KOPT-K1 (cell line): ENCODE measurements around the gene SBK2.

Experiments
- H3K27ac ChIP-seq: fragments of 200-600 bp; sonication (generic); 2 replicates; pipeline ENCODE4 v1.5.1; 2016; ENCODE audit warnings: antibody characterized with exemption, mild to moderate bottlenecking, low read depth, low read length; ENCODE audit not compliant: poor library complexity, severe bottlenecking
- H3K36me3 ChIP-seq: fragments of 200-600 bp; sonication (generic); 2 replicates; pipeline ENCODE4 v1.5.1; 2017; ENCODE audit warnings: antibody characterized with exemption, mild to moderate bottlenecking, low read length, moderate library complexity; ENCODE audit not compliant: insufficient read depth
- H3K9me3 ChIP-seq: fragments of 200-600 bp; sonication (generic); 2 replicates; pipeline ENCODE4 v1.5.1; 2017; ENCODE audit warnings: antibody characterized with exemption, low read length, mild to moderate bottlenecking; ENCODE audit not compliant: insufficient read depth, poor library complexity, severe bottlenecking

Gene SBK2

DNA sequence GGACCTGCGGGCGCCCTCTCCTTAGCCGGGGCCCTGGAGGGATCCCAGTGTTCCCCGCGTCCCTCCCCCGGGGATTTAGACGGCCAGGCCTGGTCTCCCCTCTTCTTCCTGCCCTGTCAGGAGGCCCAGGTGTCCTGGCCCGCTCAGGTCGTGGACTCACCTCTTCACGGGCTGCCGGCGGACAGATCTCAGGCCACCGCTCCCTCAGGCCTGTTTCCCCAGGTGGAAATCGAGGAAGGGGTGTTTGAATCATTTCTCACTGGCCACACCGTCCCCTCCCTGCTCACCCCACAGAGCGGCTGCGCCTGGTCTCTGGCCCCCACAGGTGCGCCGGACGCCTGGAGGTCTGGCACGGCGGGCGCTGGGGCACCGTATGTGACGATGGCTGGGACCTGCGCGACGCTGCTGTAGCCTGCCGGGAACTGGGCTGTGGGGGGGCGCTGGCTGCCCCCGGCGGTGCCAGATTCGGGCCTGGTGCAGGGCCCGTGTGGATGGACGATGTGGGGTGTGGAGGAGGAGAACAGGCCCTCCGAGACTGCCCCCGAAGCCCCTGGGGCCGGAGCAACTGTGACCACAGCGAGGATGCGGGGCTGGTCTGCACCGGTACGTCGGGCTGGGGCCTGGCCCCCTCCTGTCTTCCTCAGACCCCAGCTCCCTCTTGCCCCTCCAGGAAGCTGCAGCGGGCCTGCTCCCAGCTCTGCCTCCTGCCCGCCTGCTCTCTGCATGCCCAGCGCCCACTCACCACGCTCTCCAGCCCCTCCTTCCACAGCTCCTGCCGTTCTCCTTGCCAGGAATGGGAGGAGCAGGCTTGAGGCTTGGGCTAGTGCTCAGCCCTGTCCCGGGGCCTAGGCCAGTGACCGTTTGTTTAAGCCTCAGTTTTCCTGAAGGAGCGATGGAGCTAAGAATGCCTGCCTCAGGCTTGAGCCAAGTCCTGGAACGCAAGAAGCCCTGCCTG lies 46.2 kb downstream of the SBK2 start:
- Histone ChIP-seq H3K27ac (no peak overlapping the region), H3K9me3 (no peaks in the 10 kb centered on the region), H3K36me3 (no peaks in the 10 kb centered on the region)

DNA sequence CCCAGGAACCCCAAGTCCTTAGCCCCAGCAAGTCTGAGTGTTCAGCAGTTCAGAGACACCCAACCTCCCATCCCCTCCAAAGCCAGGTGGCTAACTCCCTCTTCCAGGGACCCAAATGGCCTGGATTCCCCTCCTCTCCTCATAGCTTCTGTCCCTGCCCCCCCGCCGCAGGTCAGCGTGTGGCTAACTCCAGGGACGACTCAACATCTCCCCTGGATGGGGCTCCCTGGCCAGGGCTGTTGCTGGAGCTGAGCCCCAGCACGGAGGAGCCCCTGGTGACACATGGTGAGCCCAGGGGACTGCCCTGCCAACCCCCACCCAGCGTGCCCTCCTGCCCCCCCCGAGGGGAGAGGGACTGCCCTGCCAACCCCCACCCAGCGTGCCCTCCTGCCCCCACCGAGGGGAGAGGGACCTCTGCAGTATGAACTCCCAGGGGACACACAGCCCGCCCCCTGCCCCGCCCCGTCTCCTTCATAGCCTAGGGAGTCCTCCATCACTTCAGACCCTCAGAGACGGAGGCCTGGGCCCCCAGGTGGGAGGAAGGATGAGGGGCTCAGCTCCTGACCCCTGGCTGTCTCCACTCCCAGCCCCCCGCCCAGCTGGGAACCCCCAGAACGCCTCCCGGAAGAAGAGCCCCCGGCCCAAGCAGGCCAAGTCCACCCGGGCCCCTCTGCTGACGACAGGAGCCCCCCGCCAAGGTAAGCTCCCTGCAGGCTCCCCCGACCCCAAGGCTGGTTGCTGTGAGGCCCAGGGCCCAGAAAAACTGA lies 47.0 kb downstream of the SBK2 start:
- H3K9me3 ChIP-seq, result no peaks in the 10 kb centered on the region
- no peaks in the 10 kb centered on the region for H3K36me3 ChIP-seq
- no peak overlapping the region for H3K27ac ChIP-seq

DNA sequence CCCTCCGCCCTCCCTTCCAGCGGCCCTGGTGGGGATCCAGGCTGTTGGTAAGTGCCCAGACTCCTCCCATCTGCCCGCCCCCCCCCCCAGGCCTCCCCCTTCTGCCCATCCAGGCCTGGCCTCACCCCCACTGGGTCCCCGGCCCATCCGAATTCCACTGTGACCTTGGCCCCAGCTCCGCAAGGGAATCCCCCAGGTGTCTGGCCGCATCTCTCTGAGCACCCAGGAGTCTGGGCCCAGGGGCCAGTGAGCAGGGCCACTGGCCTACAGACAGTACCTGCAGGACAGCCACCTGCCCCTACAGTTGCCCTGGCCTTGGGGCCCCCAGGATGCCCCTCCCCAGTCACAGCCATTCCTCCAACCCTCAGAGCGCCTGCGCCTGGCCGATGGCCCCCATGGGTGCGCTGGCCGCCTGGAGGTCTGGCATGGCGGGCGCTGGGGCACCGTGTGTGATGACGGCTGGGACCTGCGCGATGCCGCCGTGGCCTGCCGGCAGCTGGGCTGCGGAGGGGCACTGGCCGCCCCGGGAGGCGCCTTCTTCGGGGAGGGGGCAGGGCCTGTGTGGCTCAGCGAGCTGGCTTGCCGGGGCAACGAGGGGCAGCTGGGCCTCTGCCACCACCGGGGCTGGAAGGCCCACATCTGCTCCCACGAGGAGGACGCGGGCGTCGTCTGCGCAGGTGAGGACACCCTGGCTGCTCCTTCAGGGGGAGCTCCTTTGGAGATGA lies 47.8 kb downstream of the SBK2 start:
- Histone ChIP-seq H3K27ac (no peak overlapping the region), H3K36me3 (no peaks in the 10 kb centered on the region), H3K9me3 (no peaks in the 10 kb centered on the region)

DNA sequence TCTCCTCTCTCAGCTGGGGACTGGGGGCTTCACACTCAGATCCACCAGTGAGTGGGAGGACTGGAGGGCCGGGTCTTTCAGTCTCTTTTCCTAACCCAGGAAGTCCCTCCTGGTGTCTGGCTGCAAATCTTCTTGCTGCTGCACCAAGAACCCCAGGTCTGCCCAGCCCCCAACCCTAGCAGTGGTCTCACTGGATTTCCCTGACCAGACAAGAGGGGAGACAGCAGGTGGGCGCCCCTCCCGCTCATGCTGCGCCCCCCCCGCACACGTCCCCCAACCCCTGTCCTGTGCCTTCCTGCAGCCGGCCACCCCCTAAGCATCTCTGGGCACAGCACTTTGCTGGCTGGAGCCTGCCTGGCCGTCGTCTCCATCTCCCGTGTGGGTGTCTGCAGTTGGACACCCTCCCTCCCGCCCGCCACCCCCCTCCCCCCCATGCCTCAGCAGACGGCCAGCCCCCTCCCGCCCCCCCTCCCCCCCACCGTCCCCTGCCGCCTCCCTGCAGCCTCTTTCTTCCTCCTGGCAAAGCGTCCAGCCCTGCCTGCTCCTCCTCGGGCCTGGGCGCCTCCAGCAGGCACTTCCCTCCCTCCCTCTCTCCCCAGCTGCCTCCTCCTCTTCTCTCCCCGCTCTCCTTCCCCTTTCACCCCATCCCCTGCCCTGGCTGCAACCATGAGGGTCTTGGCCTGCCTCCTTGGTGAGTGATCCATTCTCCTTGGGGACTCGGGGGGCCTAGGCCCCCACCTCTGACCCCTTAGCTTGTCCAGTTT lies 48.8 kb downstream of the SBK2 start, which contains the start of gene SSC5D:
SSC5D (plus strand) TSS at position 513 of the 764 bp plus-strand sequence; CDS start at position 667, 154 bp downstream.
- peaks cover 7% of the 10 kb centered on the region; the same call in 1 of the 2 replicates for H3K36me3 ChIP-seq
- no peak within 1 kb of the TSS for H3K27ac ChIP-seq

DNA sequence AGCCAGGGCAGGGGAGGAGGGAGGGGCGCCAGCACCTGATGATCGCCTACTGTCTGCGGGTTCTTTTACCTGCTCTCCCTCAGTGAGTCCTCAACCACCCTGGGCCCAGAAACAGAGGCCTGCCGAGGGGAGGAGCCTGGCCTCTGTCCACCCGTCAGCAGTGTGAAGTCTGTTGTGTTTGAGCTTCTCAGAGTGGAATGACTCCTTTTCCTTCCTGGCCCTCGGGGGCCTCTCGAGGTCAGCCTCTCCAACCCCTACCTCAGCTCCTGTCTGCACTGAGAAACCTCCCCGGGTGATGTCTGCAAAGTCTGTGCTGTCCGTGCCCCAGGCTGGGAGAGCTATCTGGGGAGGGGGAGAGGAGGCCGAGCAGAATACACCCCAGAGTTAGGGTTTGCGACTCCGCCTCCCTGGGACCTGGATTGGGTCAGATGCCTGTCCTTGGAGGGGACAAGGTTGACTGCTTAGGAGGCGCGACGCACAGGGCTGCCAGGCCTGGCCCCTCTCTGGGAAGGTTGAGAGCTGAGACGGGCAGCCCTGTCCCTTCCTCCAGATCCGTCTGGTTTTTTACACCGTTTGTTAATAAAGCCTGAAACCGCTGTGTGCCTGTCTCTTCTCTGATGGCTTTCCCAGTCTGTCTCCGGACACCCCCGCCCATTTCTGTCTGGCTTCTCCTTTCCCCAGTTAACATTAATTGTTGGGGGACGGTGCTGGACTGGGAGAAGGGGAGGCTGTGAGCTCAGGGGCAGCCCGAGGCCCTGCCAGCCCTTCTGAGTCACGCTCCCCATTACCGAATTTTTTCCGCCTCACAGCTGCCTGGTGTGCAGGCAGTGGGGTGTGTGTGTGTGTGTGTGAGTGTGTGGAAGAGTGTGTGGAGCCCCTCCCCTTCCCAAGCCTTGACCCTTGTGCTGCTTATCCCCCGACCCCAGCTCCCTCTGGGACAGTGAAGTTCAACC lies 49.7 kb downstream of the SBK2 start:
- Histone ChIP-seq H3K27ac (no peak overlapping the region), H3K9me3 (no peaks in the 10 kb centered on the region), H3K36me3 (peaks cover 8% of the 10 kb centered on the region; the same call in 1 of the 2 replicates)

More for the DNA sequence above, 48.8 kb downstream of the SBK2 start, which contains the start of gene SSC5D:
- H3K9me3 ChIP-seq, result no peaks in the 10 kb centered on the region

DNA sequence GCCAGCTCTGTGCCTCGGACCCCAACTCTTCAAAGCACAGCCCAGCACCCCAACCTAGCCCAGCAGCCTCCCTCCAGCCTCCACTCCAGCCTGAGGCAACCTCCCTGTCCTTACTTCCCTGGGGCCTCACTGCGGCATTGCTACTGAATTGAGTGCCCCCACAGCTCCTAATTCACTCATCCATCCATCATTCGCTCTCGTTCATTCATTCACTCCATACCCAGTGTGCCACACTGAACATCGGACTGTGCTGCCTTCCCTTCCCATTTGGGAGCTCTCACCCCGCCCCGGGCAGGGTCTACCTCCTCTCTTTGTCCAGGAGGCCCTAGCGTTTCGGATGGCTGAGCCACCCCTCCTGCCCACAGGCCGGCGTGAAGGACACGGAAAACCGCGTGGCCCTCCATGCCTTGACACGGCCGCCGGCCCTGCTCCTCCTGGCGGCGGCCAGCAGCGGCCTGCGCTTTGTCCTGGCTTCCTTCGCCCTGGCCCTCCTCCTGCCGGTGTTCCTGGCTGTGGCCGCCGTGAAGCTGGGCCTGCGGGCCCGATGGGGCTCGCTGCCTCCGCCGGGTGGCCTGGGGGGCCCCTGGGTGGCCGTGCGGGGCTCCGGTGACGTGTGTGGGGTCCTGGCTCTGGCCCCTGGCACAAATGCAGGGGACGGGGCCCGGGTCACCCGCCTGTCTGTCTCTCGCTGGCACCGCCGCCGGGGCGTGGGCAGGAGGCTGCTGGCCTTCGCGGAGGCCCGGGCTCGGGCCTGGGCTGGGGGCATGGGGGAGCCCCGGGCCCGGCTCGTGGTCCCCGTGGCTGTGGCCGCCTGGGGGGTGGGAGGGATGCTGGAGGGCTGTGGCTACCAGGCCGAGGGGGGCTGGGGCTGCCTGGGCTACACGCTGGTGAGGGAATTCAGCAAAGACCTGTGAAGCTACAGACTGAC lies 50.6 kb downstream of the SBK2 start:
- Histone ChIP-seq H3K27ac (peak overlapping the region; percentile 71), H3K36me3 (peaks cover 8% of the 10 kb centered on the region; the same call in 1 of the 2 replicates), H3K9me3 (no peaks in the 10 kb centered on the region)

DNA sequence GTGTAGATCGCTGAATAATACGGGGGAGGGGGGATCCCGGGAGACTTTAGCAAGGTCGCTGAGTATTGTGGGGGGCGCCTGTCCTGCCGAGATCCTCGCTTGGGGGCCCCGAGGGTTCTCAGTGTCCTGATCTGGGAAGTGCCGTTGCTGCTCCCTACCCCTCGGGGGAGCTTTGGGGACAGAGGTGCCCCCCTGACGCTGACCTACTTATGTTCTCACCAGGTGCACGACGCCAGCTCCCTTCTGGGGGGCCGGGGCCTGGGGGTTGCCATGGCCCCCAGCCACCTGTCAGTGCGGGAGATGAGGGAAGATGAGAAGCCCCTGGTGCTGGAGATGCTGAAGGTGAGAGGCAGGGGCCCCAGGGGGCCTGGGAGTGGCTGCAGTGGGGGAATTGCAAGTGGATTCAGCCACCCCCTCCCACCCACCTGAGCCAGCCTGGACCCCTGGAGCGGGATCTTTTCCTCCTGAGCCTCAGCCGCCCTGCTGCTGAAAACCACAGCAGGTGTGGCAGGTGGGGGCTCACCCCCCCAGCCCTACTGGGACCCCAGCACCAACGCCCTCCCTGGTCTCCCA lies 51.4 kb downstream of the SBK2 start:
- Histone ChIP-seq H3K9me3 (no peaks in the 10 kb centered on the region), H3K27ac (peak overlapping the region; percentile 71), H3K36me3 (peaks cover 8% of the 10 kb centered on the region; the same call in 1 of the 2 replicates)

DNA sequence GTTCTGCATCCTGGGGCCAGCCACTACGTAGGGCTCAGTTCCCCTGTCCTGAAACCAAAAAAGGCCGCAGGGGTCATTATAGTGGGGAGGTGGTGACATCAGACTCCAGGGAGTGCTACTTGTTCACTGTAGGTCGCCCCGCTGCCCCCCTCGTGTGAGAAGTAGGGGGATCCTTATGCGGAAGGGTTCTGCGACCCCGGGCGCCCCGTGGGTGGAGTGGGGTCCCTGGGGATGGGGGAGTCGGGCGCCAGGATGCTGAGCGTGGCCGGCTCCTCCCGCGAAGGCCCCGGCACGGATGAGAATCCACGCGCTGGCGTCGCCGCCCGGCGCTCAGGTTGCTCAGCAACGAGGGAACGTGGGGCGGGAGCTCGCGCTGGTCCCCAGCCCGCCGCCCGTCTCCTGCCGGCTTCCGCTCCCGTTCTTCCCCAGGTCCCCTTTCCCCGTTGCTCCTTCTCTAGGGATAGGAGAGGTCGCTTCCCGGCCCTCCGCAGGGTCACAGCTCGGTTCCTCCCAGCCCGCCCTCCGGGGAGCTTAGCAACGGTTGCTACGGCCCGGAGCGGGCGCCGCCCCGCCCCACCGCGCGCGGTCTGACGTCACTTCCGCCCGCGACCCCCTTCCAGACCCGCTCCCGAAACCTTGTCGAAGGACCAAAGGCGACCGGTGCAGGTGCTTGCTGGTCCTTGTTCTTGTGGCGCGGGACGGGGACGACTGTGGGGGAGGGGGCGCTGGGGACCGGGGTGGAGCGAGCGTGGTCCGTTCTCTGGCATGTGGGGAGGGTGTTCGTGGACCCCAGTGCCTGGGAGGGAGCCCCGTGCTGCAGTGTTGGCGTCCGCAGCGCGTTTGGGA lies 52.1 kb downstream of the SBK2 start, which contains the start of gene NAT14:
NAT14 (plus strand) TSS at position 596 of the 846 bp plus-strand sequence. CDS start 521 bp downstream, outside the sequence.
- Histone ChIP-seq H3K27ac (peak within 1 kb of the TSS; percentile 71), H3K36me3 (peaks cover 8% of the 10 kb centered on the region; the same call in 1 of the 2 replicates), H3K9me3 (no peaks in the 10 kb centered on the region)

DNA sequence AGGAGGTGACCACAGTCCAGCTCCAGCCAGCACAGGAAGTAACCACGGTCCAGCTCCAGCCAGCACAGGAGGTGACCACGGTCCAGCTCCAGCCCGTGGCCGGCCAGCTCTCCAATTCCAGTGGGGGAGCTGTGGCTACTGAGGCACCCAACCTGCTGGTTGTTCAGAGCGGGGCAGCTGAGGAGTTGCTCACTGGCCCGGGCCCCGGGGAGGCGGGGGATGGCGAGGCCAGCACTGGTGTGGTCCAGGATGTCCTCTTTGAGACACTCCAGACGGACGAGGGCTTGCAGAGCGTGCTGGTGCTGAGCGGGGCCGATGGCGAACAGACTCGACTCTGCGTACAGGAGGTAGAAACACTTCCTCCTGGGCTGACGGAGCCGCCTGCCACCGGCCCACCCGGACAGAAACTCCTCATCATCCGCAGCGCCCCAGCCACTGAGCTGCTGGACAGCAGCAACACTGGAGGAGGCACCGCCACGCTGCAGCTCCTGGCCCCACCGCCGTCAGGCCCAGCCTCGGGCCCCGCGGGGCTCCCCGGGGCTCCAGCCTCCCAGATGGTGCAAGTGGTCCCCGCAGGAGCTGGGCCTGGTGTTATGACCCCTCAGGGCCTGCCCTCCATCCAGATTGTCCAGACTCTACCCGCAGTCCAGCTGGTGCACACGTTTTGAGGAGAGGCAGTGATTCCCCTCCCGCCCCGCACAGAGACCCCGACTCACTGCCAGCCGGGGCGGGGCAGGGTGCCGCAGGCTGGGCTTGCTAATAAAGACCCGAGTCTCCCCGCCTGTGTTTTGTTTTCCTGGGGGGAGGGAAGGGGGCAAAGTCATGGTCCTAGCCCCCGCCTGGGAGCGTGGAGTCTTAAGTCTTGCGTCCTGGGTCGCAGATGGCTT lies 53.0 kb downstream of the SBK2 start:
- Histone ChIP-seq H3K9me3 (no peaks in the 10 kb centered on the region), H3K36me3 (peaks cover 8% of the 10 kb centered on the region; the same call in 1 of the 2 replicates), H3K27ac (peak overlapping the region; percentile 71)

DNA sequence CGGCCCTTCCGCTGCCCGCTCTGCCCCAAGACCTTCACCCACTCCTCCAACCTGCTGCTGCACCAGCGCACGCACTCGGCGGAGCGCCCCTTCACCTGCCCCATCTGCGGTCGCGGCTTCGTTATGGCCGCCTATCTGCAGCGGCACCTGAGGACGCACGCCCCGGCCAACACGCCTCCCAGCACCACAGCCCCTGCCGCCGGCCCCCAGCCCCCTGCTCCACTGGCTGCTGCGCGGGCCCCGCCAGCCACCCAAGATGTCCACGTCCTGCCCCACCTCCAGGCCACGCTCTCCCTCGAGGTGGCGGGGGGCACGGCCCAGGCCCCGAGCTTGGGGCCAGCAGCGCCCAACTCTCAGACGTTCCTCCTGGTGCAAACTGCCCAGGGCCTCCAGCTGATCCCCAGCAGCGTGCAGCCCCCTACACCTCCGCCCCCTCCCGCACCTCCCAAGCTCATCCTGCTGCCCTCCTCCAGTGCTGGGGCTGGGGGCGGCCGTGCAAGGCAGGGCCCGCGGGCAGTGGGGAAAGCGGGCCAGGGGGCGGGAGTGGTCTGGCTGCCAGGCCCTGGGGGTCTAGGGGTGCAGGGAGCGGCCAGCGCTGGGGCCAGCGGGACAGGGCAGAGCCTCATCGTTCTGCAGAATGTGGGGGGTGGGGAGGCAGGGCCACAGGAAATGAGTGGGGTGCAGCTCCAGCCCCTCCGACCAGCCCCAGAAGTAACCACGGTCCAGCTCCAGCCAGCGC lies 53.8 kb downstream of the SBK2 start:
- no peaks in the 10 kb centered on the region for H3K9me3 ChIP-seq
- peaks cover 8% of the 10 kb centered on the region; the same call in 1 of the 2 replicates for H3K36me3 ChIP-seq
- no peak overlapping the region for H3K27ac ChIP-seq
